H9 (cell line): ENCODE data around the gene IMMP2L. TPM values are rescaled to one million over a fixed set of nuclear protein-coding genes. Genes with fewer than 3 reads are reported as not detected.

ENCODE experiments used
- DNase-seq: peaks from one replicate; pipeline ENCODE4 v3.0.0-alpha.2; 2017
- H2AFZ ChIP-seq: one replicate; pipeline ENCODE4 v1.6.1; 2013; ENCODE audit warnings: mild to moderate bottlenecking, low read length, control low read depth, moderate library complexity
- H2AK5ac ChIP-seq: 2 replicates; pipeline ENCODE4 v1.6.1; 2013; ENCODE audit warnings: low read length, control low read depth, mixed read lengths; ENCODE audit not compliant: insufficient read length
- H2BK120ac ChIP-seq: one replicate; pipeline ENCODE4 v1.6.1; 2013; ENCODE audit warnings: low read depth, mild to moderate bottlenecking, low read length, control low read depth, inconsistent platforms; ENCODE audit not compliant: poor library complexity, severe bottlenecking
- H2BK12ac ChIP-seq: 2 replicates; pipeline ENCODE4 v1.6.1; 2013; ENCODE audit warnings: low read length, control low read depth, mixed read lengths, low read depth; ENCODE audit not compliant: insufficient read length
- H2BK15ac ChIP-seq: 2 replicates; pipeline ENCODE4 v1.6.1; 2013; ENCODE audit warnings: low read depth, low read length, control low read depth
- H2BK20ac ChIP-seq: one replicate; pipeline ENCODE4 v1.6.1; 2013; ENCODE audit warnings: low read depth, mild to moderate bottlenecking, low read length, control low read depth, inconsistent platforms; ENCODE audit not compliant: poor library complexity, severe bottlenecking
- H2BK5ac ChIP-seq: 2 replicates; pipeline ENCODE4 v1.6.1; 2013; ENCODE audit warnings: low read length, control low read depth, mixed read lengths; ENCODE audit not compliant: insufficient read length
- H3K14ac ChIP-seq: 2 replicates; pipeline ENCODE4 v1.6.1; 2013; ENCODE audit warnings: low read length, control low read depth; ENCODE audit not compliant: insufficient read depth
- H3K18ac ChIP-seq: 2 replicates; pipeline ENCODE4 v1.6.1; 2013; ENCODE audit warnings: low read depth, mild to moderate bottlenecking, mixed read lengths, low read length, control low read depth; ENCODE audit not compliant: insufficient read length
- H3K23ac ChIP-seq: 2 replicates; pipeline ENCODE4 v1.6.1; 2013; ENCODE audit warnings: low read length, control low read depth, mixed read lengths, low read depth; ENCODE audit not compliant: insufficient read length
- H3K23me2 ChIP-seq: 2 replicates; pipeline ENCODE4 v1.6.1; 2013; ENCODE audit warnings: low read depth, mild to moderate bottlenecking, mixed read lengths, low read length, control low read depth; ENCODE audit not compliant: insufficient read length, poor library complexity, severe bottlenecking
- H3K27ac ChIP-seq: 2 replicates; pipeline ENCODE4 v1.5.1; 2013; ENCODE audit warnings: low read length, control low read depth, mixed read lengths, low read depth; ENCODE audit not compliant: insufficient read length
- H3K27me3 ChIP-seq: 2 replicates; pipeline ENCODE4 v1.6.1; 2013; ENCODE audit warnings: low read length, control low read depth, inconsistent platforms; ENCODE audit not compliant: insufficient read depth
- H3K4ac ChIP-seq: 2 replicates; pipeline ENCODE4 v1.6.1; 2013; ENCODE audit warnings: low read depth, mild to moderate bottlenecking, control low read depth, inconsistent platforms, low read length, moderate library complexity
- H3K4me1 ChIP-seq: 2 replicates; pipeline ENCODE4 v1.6.1; 2013; ENCODE audit warnings: low read length, control low read depth, inconsistent platforms; ENCODE audit not compliant: insufficient read depth
- H3K4me2 ChIP-seq: 2 replicates; pipeline ENCODE4 v1.6.1; 2013; ENCODE audit warnings: low read length, control low read depth, mixed read lengths; ENCODE audit not compliant: insufficient read length, insufficient read depth
- H3K56ac ChIP-seq: 2 replicates; pipeline ENCODE4 v1.6.1; 2013; ENCODE audit warnings: low read depth, mild to moderate bottlenecking, mixed read lengths, low read length, control low read depth; ENCODE audit not compliant: insufficient read length
- H3K79me1 ChIP-seq: 2 replicates; pipeline ENCODE4 v1.6.1; 2013; ENCODE audit warnings: low read depth, mild to moderate bottlenecking, moderate library complexity, low read length, control low read depth, inconsistent platforms; ENCODE audit not compliant: insufficient read depth, poor library complexity, severe bottlenecking
- H3K79me2 ChIP-seq: 2 replicates; pipeline ENCODE4 v1.6.1; 2013; ENCODE audit warnings: low read length, control low read depth, inconsistent platforms; ENCODE audit not compliant: insufficient read depth
- H3K9ac ChIP-seq: 2 replicates; pipeline ENCODE4 v1.6.1; 2013; ENCODE audit warnings: low read length, control low read depth, mixed read lengths; ENCODE audit not compliant: insufficient read length; ENCODE audit errors: extremely low read depth
- H3K9me3 ChIP-seq: one replicate; pipeline ENCODE4 v1.6.1; 2013; ENCODE audit warnings: low read depth, low read length, inconsistent platforms; ENCODE audit not compliant: control insufficient read depth
- H3T11ph ChIP-seq: one replicate; pipeline ENCODE4 v1.6.1; 2013; ENCODE audit warnings: mild to moderate bottlenecking, low read length, control low read depth, inconsistent platforms
- H4K20me1 ChIP-seq: one replicate; pipeline ENCODE4 v1.6.1; 2013; ENCODE audit not compliant: control insufficient read depth, insufficient read length, insufficient read depth
- H4K5ac ChIP-seq: 2 replicates; pipeline ENCODE4 v1.6.1; 2013; ENCODE audit warnings: low read depth, mild to moderate bottlenecking, mixed read lengths, low read length, control low read depth; ENCODE audit not compliant: insufficient read length
- H4K8ac ChIP-seq: replicated peaks from 2 replicates; pipeline ENCODE4 v1.6.1; 2013; ENCODE audit warnings: low read length, control low read depth, mixed read lengths, low read depth; ENCODE audit not compliant: insufficient read length
- H4K91ac ChIP-seq: 2 replicates; pipeline ENCODE4 v1.6.1; 2013; ENCODE audit warnings: low read depth, mild to moderate bottlenecking, moderate library complexity, mixed read lengths, low read length, control low read depth; ENCODE audit not compliant: insufficient read length
- H3K27ac Mint-ChIP-seq, 3 experiments: 2 replicates in 2 of 3; 3 replicates in 1 of 3; pipeline ENCODE4 v1.8.0; 2020 to 2021; ENCODE audit warnings: mixed read lengths in 3 of 3, mild to moderate bottlenecking in 1 of 3, moderate library complexity in 1 of 3
- H3K27me3 Mint-ChIP-seq: 2 replicates; pipeline ENCODE4 v1.8.0; 2021; ENCODE audit warnings: low read depth, mild to moderate bottlenecking, moderate library complexity, mixed read lengths
- H3K36me3 Mint-ChIP-seq, 3 experiments: 2 replicates in 2 of 3; 3 replicates in 1 of 3; pipeline ENCODE4 v1.8.0; 2020 to 2021; ENCODE audit warnings: low read depth in 3 of 3, mixed read lengths in 3 of 3; ENCODE audit not compliant: insufficient read depth in 1 of 3
- H3K4me1 Mint-ChIP-seq, 2 experiments: 2 replicates each; pipeline ENCODE4 v1.8.0; 2020; ENCODE audit warnings: mixed read lengths in 2 of 2
- H3K4me3 Mint-ChIP-seq, 2 experiments: 2 replicates in 1 of 2; 3 replicates in 1 of 2; pipeline ENCODE4 v1.8.0; 2020 to 2021; ENCODE audit warnings: mild to moderate bottlenecking in 2 of 2, mixed read lengths in 2 of 2, moderate library complexity in 1 of 2
- H3K9me3 Mint-ChIP-seq, 2 experiments: 2 replicates in 1 of 2; 3 replicates in 1 of 2; pipeline ENCODE4 v1.8.0; 2020; ENCODE audit warnings: mild to moderate bottlenecking in 2 of 2, mixed read lengths in 2 of 2, moderate library complexity in 1 of 2
- WGBS: extraction: QIAGEN DNeasy Blood & Tissue Kit; methylation state at CpG from one replicate; pipeline ENCODE4 v1.1.7; 2013; ENCODE audit warnings: missing lambda C conversion rate, low lambda C conversion rate, mixed read lengths; ENCODE audit not compliant: insufficient read length; ENCODE audit errors: extremely low coverage; 5-methylcytosine and 5-hydroxymethylcytosine counted together
- total RNA-seq: library from RNA; stranded (reverse); gene quantifications from 2 replicates; pipeline ENCODE4 v1.2.1, GENCODE V29; 2021
- TF ChIP-seq, protein P1 (sequence below): fragments of 200-600 bp; sonication (generic); conservative IDR thresholded peaks from 3 replicates; pipeline ENCODE4 v1.8.0; 2021; ENCODE audit warnings: antibody characterized with exemption, mild to moderate bottlenecking

Gene IMMP2L
- total RNA-seq, 1 experiment from 2014 or later: 14.7 TPM

DNA sequence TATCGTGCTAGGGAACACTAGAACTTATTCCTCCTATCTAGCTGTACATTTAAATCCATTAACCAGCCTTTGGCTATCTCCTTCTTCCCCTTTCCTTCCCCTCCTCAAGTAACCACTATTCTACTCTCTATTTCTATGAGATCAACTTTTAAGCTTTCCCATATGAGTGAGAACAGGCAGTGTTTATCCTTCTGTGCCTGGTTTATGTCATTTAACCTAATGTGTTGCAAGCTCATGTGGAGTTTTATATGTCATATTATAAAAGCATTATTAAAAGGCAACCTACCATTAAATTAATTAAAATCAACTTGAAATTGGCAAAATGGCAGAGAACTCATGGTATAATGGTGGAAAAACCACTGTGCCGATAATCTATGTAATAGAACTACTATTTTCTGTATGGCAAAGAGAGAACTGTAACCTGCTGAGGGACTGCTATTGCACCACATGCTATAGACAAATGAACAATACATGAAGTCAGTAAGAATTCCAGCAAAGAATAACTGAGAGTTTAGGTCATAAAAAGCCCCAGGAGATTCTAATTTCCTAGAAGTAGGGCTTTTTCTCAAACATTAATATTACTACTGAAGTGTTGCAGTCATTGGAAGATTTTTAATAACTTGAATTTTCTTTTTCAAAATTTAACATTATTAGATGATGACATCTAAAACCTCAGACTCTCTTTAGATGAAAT is 389.6 kb downstream of the IMMP2L start:
- Histone ChIP-seq H3K4me2 (no peak overlapping the region), H3K27ac (no peak overlapping the region), H2BK20ac (no peak overlapping the region), H3K27me3 (no peaks in the 10 kb centered on the region), H3K23me2 (no peaks in the 10 kb centered on the region), H3K79me1 (no peaks in the 10 kb centered on the region), H3K79me2 (no peaks in the 10 kb centered on the region), H3K4me1 (no peaks in the 10 kb centered on the region), H3K4ac (no peak overlapping the region), H3K9me3 (no peaks in the 10 kb centered on the region), H3K14ac (no peak overlapping the region), H4K5ac (no peak overlapping the region), H2AFZ (no peak overlapping the region), H3T11ph (no peak overlapping the region), H4K20me1 (no peaks in the 10 kb centered on the region), H2AK5ac (no peak overlapping the region), H4K91ac (no peak overlapping the region), H3K18ac (no peak overlapping the region), H3K9ac (no peak overlapping the region), H2BK120ac (no peak overlapping the region), H4K8ac (no peak overlapping the region), H2BK15ac (no peak overlapping the region), H2BK12ac (no peak overlapping the region), H2BK5ac (no peak overlapping the region), H3K23ac (no peak overlapping the region), H3K56ac (no peak overlapping the region)
- Mint-ChIP-seq H3K36me3 (no peaks in the 10 kb centered on the region), H3K27me3 (no peaks in the 10 kb centered on the region), H3K4me3 (no peak overlapping the region), H3K4me1 (no peaks in the 10 kb centered on the region), H3K9me3 (no peaks in the 10 kb centered on the region), H3K27ac (no peak overlapping the region)
- no CpG with 5 or more reads among the region's 2 CpGs for WGBS
- no peak for DNase-seq
- TF ChIP-seq, protein P1, sequence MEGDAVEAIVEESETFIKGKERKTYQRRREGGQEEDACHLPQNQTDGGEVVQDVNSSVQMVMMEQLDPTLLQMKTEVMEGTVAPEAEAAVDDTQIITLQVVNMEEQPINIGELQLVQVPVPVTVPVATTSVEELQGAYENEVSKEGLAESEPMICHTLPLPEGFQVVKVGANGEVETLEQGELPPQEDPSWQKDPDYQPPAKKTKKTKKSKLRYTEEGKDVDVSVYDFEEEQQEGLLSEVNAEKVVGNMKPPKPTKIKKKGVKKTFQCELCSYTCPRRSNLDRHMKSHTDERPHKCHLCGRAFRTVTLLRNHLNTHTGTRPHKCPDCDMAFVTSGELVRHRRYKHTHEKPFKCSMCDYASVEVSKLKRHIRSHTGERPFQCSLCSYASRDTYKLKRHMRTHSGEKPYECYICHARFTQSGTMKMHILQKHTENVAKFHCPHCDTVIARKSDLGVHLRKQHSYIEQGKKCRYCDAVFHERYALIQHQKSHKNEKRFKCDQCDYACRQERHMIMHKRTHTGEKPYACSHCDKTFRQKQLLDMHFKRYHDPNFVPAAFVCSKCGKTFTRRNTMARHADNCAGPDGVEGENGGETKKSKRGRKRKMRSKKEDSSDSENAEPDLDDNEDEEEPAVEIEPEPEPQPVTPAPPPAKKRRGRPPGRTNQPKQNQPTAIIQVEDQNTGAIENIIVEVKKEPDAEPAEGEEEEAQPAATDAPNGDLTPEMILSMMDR: no peak
